Right renal cortex interstitium (tissue), 3 donors: Measurements from ENCODE around the gene HACD2. TPM values are rescaled to one million over a fixed set of nuclear protein-coding genes. Genes with fewer than 3 reads are reported as not detected.
A peak's percentile ranks its signal among the peaks of the same experiment; 100 is the strongest.
"Not testable (repeated sequence)": the region's sequence is repeated elsewhere in the genome, so short reads cannot be mapped to it uniquely, and the experiment has no call there.

Source experiments
- DNase-seq, 3 donors: peaks; one replicate each; pipeline ENCODE4 v3.0.0-alpha.2; 2013; ENCODE audit warnings: low read depth in 3 of 3, low spot score in 2 of 3
- polyA plus RNA-seq, 3 donors: library from polyadenylated mRNA; unstranded; fragments of 120-200 nt; gene quantifications; one replicate each; pipeline ENCODE4 v1.2.1, GENCODE V29; 2013; ENCODE audit not compliant: insufficient read length in 3 of 3

The HACD2 gene
- polyA plus RNA-seq, 3 donors, result 49.9 to 50.9 (median 50.5) TPM

GRCh38 chr3:123611674-123612073 is 26.8 kb upstream of the HACD2 start:
- DNase-seq, result not testable (repeated sequence)

GRCh38 chr3:123611082-123611481 is 26.2 kb upstream of the HACD2 start:
- DNase-seq, result no peak

GRCh38 chr3:123610331-123610730 is 25.5 kb upstream of the HACD2 start:
- no peak for DNase-seq

- no peak for DNase-seq
Observed at GRCh38 chr3:123609063-123609462, 24.2 kb upstream of the HACD2 start.

GRCh38 chr3:123608263-123608937 is 23.5 kb upstream of the HACD2 start:
- DNase-seq, result no peak

- DNase-seq, result no peak
Observed at GRCh38 chr3:123606527-123606926, 21.7 kb upstream of the HACD2 start.

- DNase-seq, result no peak
Observed at GRCh38 chr3:123605789-123606234, 21.0 kb upstream of the HACD2 start.

GRCh38 chr3:123603153-123603552 is 18.3 kb upstream of the HACD2 start:
- DNase-seq, result not testable (repeated sequence)

- DNase-seq, result no peak
Observed at GRCh38 chr3:123602325-123602724, 17.5 kb upstream of the HACD2 start.

- DNase-seq, result not testable (repeated sequence)
Observed at GRCh38 chr3:123600863-123601262, 16.0 kb upstream of the HACD2 start.

GRCh38 chr3:123597561-123597960 is 12.7 kb upstream of the HACD2 start:
- no peak for DNase-seq

GRCh38 chr3:123595396-123596180 is 10.7 kb upstream of the HACD2 start:
- DNase-seq, result no peak

GRCh38 chr3:123593381-123593780 is 8.5 kb upstream of the HACD2 start:
- no peak for DNase-seq

- DNase-seq, result no peak
Observed at GRCh38 chr3:123590685-123591450, 6.0 kb upstream of the HACD2 start.

- DNase-seq, result no peak
Observed at GRCh38 chr3:123587401-123587800, 2.5 kb upstream of the HACD2 start.

- DNase-seq, result no peak
Observed at GRCh38 chr3:123586968-123587367, 2.1 kb upstream of the HACD2 start.

- DNase-seq, result peak; percentile 6 to 49 (median 34)
Observed at GRCh38 chr3:123586131-123586530, 1.3 kb upstream of the HACD2 start.

GRCh38 chr3:123584284-123584987 is 417 bp downstream of the HACD2 start:
- peak in 2 of 3 donors; percentile 26 to 27 for DNase-seq

GRCh38 chr3:123583561-123583960 is 1.3 kb downstream of the HACD2 start:
- DNase-seq, result no peak

- no peak for DNase-seq
Observed at GRCh38 chr3:123582315-123582714, 2.5 kb downstream of the HACD2 start.

GRCh38 chr3:123576122-123576521 is 8.7 kb downstream of the HACD2 start:
- no peak for DNase-seq
